H9 (cell line): ENCODE measurements around the gene DGLUCY. TPM values are rescaled to one million over a fixed set of nuclear protein-coding genes. Genes with fewer than 3 reads are reported as not detected.

Source experiments
- DNase-seq: peaks from one replicate; pipeline ENCODE4 v3.0.0-alpha.2; 2017
- H2AFZ ChIP-seq: one replicate; pipeline ENCODE4 v1.6.1; 2013; ENCODE audit warnings: mild to moderate bottlenecking, low read length, control low read depth, moderate library complexity
- H2AK5ac ChIP-seq: 2 replicates; pipeline ENCODE4 v1.6.1; 2013; ENCODE audit warnings: low read length, control low read depth, mixed read lengths; ENCODE audit not compliant: insufficient read length
- H2BK120ac ChIP-seq: one replicate; pipeline ENCODE4 v1.6.1; 2013; ENCODE audit warnings: low read depth, mild to moderate bottlenecking, low read length, control low read depth, inconsistent platforms; ENCODE audit not compliant: poor library complexity, severe bottlenecking
- H2BK12ac ChIP-seq: 2 replicates; pipeline ENCODE4 v1.6.1; 2013; ENCODE audit warnings: low read length, control low read depth, mixed read lengths, low read depth; ENCODE audit not compliant: insufficient read length
- H2BK15ac ChIP-seq: 2 replicates; pipeline ENCODE4 v1.6.1; 2013; ENCODE audit warnings: low read depth, low read length, control low read depth
- H2BK20ac ChIP-seq: one replicate; pipeline ENCODE4 v1.6.1; 2013; ENCODE audit warnings: low read depth, mild to moderate bottlenecking, low read length, control low read depth, inconsistent platforms; ENCODE audit not compliant: poor library complexity, severe bottlenecking
- H2BK5ac ChIP-seq: 2 replicates; pipeline ENCODE4 v1.6.1; 2013; ENCODE audit warnings: low read length, control low read depth, mixed read lengths; ENCODE audit not compliant: insufficient read length
- H3K14ac ChIP-seq: 2 replicates; pipeline ENCODE4 v1.6.1; 2013; ENCODE audit warnings: low read length, control low read depth; ENCODE audit not compliant: insufficient read depth
- H3K18ac ChIP-seq: 2 replicates; pipeline ENCODE4 v1.6.1; 2013; ENCODE audit warnings: low read depth, mild to moderate bottlenecking, mixed read lengths, low read length, control low read depth; ENCODE audit not compliant: insufficient read length
- H3K23ac ChIP-seq: 2 replicates; pipeline ENCODE4 v1.6.1; 2013; ENCODE audit warnings: low read length, control low read depth, mixed read lengths, low read depth; ENCODE audit not compliant: insufficient read length
- H3K23me2 ChIP-seq: 2 replicates; pipeline ENCODE4 v1.6.1; 2013; ENCODE audit warnings: low read depth, mild to moderate bottlenecking, mixed read lengths, low read length, control low read depth; ENCODE audit not compliant: insufficient read length, poor library complexity, severe bottlenecking
- H3K27ac ChIP-seq: 2 replicates; pipeline ENCODE4 v1.5.1; 2013; ENCODE audit warnings: low read length, control low read depth, mixed read lengths, low read depth; ENCODE audit not compliant: insufficient read length
- H3K27me3 ChIP-seq: 2 replicates; pipeline ENCODE4 v1.6.1; 2013; ENCODE audit warnings: low read length, control low read depth, inconsistent platforms; ENCODE audit not compliant: insufficient read depth
- H3K4ac ChIP-seq: 2 replicates; pipeline ENCODE4 v1.6.1; 2013; ENCODE audit warnings: low read depth, mild to moderate bottlenecking, control low read depth, inconsistent platforms, low read length, moderate library complexity
- H3K4me1 ChIP-seq: 2 replicates; pipeline ENCODE4 v1.6.1; 2013; ENCODE audit warnings: low read length, control low read depth, inconsistent platforms; ENCODE audit not compliant: insufficient read depth
- H3K4me2 ChIP-seq: 2 replicates; pipeline ENCODE4 v1.6.1; 2013; ENCODE audit warnings: low read length, control low read depth, mixed read lengths; ENCODE audit not compliant: insufficient read length, insufficient read depth
- H3K56ac ChIP-seq: 2 replicates; pipeline ENCODE4 v1.6.1; 2013; ENCODE audit warnings: low read depth, mild to moderate bottlenecking, mixed read lengths, low read length, control low read depth; ENCODE audit not compliant: insufficient read length
- H3K79me1 ChIP-seq: 2 replicates; pipeline ENCODE4 v1.6.1; 2013; ENCODE audit warnings: low read depth, mild to moderate bottlenecking, moderate library complexity, low read length, control low read depth, inconsistent platforms; ENCODE audit not compliant: insufficient read depth, poor library complexity, severe bottlenecking
- H3K79me2 ChIP-seq: 2 replicates; pipeline ENCODE4 v1.6.1; 2013; ENCODE audit warnings: low read length, control low read depth, inconsistent platforms; ENCODE audit not compliant: insufficient read depth
- H3K9ac ChIP-seq: 2 replicates; pipeline ENCODE4 v1.6.1; 2013; ENCODE audit warnings: low read length, control low read depth, mixed read lengths; ENCODE audit not compliant: insufficient read length; ENCODE audit errors: extremely low read depth
- H3K9me3 ChIP-seq: one replicate; pipeline ENCODE4 v1.6.1; 2013; ENCODE audit warnings: low read depth, low read length, inconsistent platforms; ENCODE audit not compliant: control insufficient read depth
- H3T11ph ChIP-seq: one replicate; pipeline ENCODE4 v1.6.1; 2013; ENCODE audit warnings: mild to moderate bottlenecking, low read length, control low read depth, inconsistent platforms
- H4K20me1 ChIP-seq: one replicate; pipeline ENCODE4 v1.6.1; 2013; ENCODE audit not compliant: control insufficient read depth, insufficient read length, insufficient read depth
- H4K5ac ChIP-seq: 2 replicates; pipeline ENCODE4 v1.6.1; 2013; ENCODE audit warnings: low read depth, mild to moderate bottlenecking, mixed read lengths, low read length, control low read depth; ENCODE audit not compliant: insufficient read length
- H4K8ac ChIP-seq: replicated peaks from 2 replicates; pipeline ENCODE4 v1.6.1; 2013; ENCODE audit warnings: low read length, control low read depth, mixed read lengths, low read depth; ENCODE audit not compliant: insufficient read length
- H4K91ac ChIP-seq: 2 replicates; pipeline ENCODE4 v1.6.1; 2013; ENCODE audit warnings: low read depth, mild to moderate bottlenecking, moderate library complexity, mixed read lengths, low read length, control low read depth; ENCODE audit not compliant: insufficient read length
- H3K27ac Mint-ChIP-seq, 3 experiments: 2 replicates in 2 of 3; 3 replicates in 1 of 3; pipeline ENCODE4 v1.8.0; 2020 to 2021; ENCODE audit warnings: mixed read lengths in 3 of 3, mild to moderate bottlenecking in 1 of 3, moderate library complexity in 1 of 3
- H3K27me3 Mint-ChIP-seq: 2 replicates; pipeline ENCODE4 v1.8.0; 2021; ENCODE audit warnings: low read depth, mild to moderate bottlenecking, moderate library complexity, mixed read lengths
- H3K36me3 Mint-ChIP-seq, 3 experiments: 2 replicates in 2 of 3; 3 replicates in 1 of 3; pipeline ENCODE4 v1.8.0; 2020 to 2021; ENCODE audit warnings: low read depth in 3 of 3, mixed read lengths in 3 of 3; ENCODE audit not compliant: insufficient read depth in 1 of 3
- H3K4me1 Mint-ChIP-seq, 2 experiments: 2 replicates each; pipeline ENCODE4 v1.8.0; 2020; ENCODE audit warnings: mixed read lengths in 2 of 2
- H3K4me3 Mint-ChIP-seq, 2 experiments: 2 replicates in 1 of 2; 3 replicates in 1 of 2; pipeline ENCODE4 v1.8.0; 2020 to 2021; ENCODE audit warnings: mild to moderate bottlenecking in 2 of 2, mixed read lengths in 2 of 2, moderate library complexity in 1 of 2
- H3K9me3 Mint-ChIP-seq, 2 experiments: 2 replicates in 1 of 2; 3 replicates in 1 of 2; pipeline ENCODE4 v1.8.0; 2020; ENCODE audit warnings: mild to moderate bottlenecking in 2 of 2, mixed read lengths in 2 of 2, moderate library complexity in 1 of 2
- WGBS: extraction: QIAGEN DNeasy Blood & Tissue Kit; methylation state at CpG from one replicate; pipeline ENCODE4 v1.1.7; 2013; ENCODE audit warnings: missing lambda C conversion rate, low lambda C conversion rate, mixed read lengths; ENCODE audit not compliant: insufficient read length; ENCODE audit errors: extremely low coverage; 5-methylcytosine and 5-hydroxymethylcytosine counted together
- total RNA-seq: library from RNA; stranded (reverse); gene quantifications from 2 replicates; pipeline ENCODE4 v1.2.1, GENCODE V29; 2021
- TF ChIP-seq, protein P1 (sequence below): fragments of 200-600 bp; sonication (generic); conservative IDR thresholded peaks from 3 replicates; pipeline ENCODE4 v1.8.0; 2021; ENCODE audit warnings: antibody characterized with exemption, mild to moderate bottlenecking

The DGLUCY gene
- total RNA-seq, 1 experiment from 2014 or later, result 29.6 TPM

DNA sequence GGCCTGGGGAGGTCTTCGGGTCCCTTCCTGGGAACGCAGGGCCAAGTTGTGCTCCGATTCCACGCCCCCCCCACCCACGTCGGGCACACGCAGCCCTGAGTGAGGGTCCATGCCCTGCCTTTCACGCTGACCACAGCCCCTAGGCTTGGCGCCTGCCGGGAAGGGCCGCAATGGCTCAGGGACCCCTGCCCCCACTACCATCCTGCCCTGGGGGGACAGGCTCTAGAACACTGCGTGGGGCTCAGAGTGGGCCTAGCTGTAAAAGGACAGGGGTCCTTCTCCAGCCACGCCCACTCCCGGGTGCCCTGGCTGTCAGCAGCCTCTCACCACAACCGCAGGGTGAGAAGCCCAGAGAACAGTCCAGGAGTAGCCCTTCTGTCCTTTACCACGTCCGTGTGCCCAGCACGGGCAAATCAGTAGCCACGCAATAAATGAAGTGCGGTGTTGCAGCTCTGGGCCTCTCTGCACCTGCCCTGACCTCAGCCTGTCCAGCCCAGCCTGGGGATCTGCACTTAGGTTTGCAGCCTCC, 140.0 kb downstream of the DGLUCY start:
- Histone ChIP-seq H2AK5ac (no peak overlapping the region), H3K9ac (no peak overlapping the region), H4K91ac (no peak overlapping the region), H2BK120ac (no peak overlapping the region), H3K18ac (no peak overlapping the region), H3K4me2 (peak overlapping the region; percentile 58), H4K8ac (no peak overlapping the region), H3K56ac (no peak overlapping the region), H2BK15ac (no peak overlapping the region), H3K23me2 (peaks cover 3% of the 10 kb centered on the region), H3K4me1 (peaks cover 2% of the 10 kb centered on the region; the same call in 1 of the 2 replicates), H2BK12ac (no peak overlapping the region), H3K23ac (no peak overlapping the region), H2BK5ac (no peak overlapping the region), H2AFZ (no peak overlapping the region), H2BK20ac (no peak overlapping the region), H3T11ph (no peak overlapping the region), H3K79me1 (no peaks in the 10 kb centered on the region), H3K27me3 (no peaks in the 10 kb centered on the region; the same call in 1 of the 2 replicates), H4K20me1 (no peaks in the 10 kb centered on the region), H3K14ac (0 out of 2 replicates have a peak overlapping the region, but pooled peaks have one; percentile 50), H3K9me3 (no peaks in the 10 kb centered on the region), H4K5ac (no peak overlapping the region), H3K27ac (no peak overlapping the region), H3K4ac (no peak overlapping the region), H3K79me2 (no peaks in the 10 kb centered on the region)
- H3K27me3 Mint-ChIP-seq, result peaks cover 49% of the 10 kb centered on the region
- no CpG with 5 or more reads among the region's 20 CpGs for WGBS
- no peak overlapping the region for H3K27ac Mint-ChIP-seq
- H3K4me3 Mint-ChIP-seq, result peak overlapping the region; percentile 70 to 82
- peaks cover 24 to 26% of the 10 kb centered on the region in 2 experiments for H3K4me1 Mint-ChIP-seq
- no peak for DNase-seq
- H3K36me3 Mint-ChIP-seq, result no peaks in the 10 kb centered on the region
- H3K9me3 Mint-ChIP-seq, result no peaks in the 10 kb centered on the region
- TF ChIP-seq, protein P1, sequence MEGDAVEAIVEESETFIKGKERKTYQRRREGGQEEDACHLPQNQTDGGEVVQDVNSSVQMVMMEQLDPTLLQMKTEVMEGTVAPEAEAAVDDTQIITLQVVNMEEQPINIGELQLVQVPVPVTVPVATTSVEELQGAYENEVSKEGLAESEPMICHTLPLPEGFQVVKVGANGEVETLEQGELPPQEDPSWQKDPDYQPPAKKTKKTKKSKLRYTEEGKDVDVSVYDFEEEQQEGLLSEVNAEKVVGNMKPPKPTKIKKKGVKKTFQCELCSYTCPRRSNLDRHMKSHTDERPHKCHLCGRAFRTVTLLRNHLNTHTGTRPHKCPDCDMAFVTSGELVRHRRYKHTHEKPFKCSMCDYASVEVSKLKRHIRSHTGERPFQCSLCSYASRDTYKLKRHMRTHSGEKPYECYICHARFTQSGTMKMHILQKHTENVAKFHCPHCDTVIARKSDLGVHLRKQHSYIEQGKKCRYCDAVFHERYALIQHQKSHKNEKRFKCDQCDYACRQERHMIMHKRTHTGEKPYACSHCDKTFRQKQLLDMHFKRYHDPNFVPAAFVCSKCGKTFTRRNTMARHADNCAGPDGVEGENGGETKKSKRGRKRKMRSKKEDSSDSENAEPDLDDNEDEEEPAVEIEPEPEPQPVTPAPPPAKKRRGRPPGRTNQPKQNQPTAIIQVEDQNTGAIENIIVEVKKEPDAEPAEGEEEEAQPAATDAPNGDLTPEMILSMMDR, result no peak
